PC-3 (cell line): ENCODE data around the gene NANOS3. TPM values are rescaled to one million over a fixed set of nuclear protein-coding genes. Genes with fewer than 3 reads are reported as not detected.

Source experiments
- ATAC-seq: fragments of 200-7000 bp; cut with Tn5 transposase; 2 replicates; pipeline ENCODE4 v1.9.1; 2020; ENCODE audit warnings: mild to moderate bottlenecking, moderate library complexity
- BruUV-seq: library from RNA; stranded (reverse); fragments of 400-500 nt; replicated peaks from 2 replicates; lab custom pipeline; 2021; lab: Mats Ljungman, UMichigan
- CTCF ChIA-PET: fragments of 300-600 bp; sonication (Branson Sonifier 250); formaldehyde crosslinking; loops from one replicate; lab custom pipeline; 2022; ENCODE audit warnings: antibody characterized with exemption; lab: Charles Lee
- POLR2A ChIA-PET: fragments of 300-600 bp; sonication (Branson Sonifier 250); formaldehyde crosslinking; loops from one replicate; lab custom pipeline; 2022; ENCODE audit warnings: antibody characterized with exemption; ENCODE audit not compliant: unreplicated experiment; lab: Charles Lee
- DNase-seq: peaks from one replicate; pipeline ENCODE4 v3.0.0-alpha.2; 2015
- H2AFZ ChIP-seq: fragments of 300-600 bp; sonication (generic); 2 replicates; pipeline ENCODE4 v1.6.0; 2016; ENCODE audit warnings: antibody characterized with exemption, low read length
- H3F3A ChIP-seq: fragments of 300-600 bp; sonication (generic); one replicate; pipeline ENCODE4 v1.6.0; 2017; ENCODE audit warnings: antibody characterized with exemption, low read length, control low read depth, mild to moderate bottlenecking; ENCODE audit not compliant: unreplicated experiment
- H3K27ac ChIP-seq: fragments of 300-600 bp; sonication (generic); 2 replicates; pipeline ENCODE4 v1.5.1; 2016; ENCODE audit warnings: mild to moderate bottlenecking, low read length
- H3K27me3 ChIP-seq: fragments of 300-600 bp; sonication (generic); 2 replicates; pipeline ENCODE4 v1.6.1; 2016; ENCODE audit warnings: low read length, mixed read lengths
- H3K36me3 ChIP-seq: fragments of 300-600 bp; sonication (generic); 2 replicates; pipeline ENCODE4 v1.6.1; 2016; ENCODE audit warnings: low read depth, mixed run types, low read length, mixed read lengths
- H3K4me1 ChIP-seq: fragments of 300-600 bp; sonication (generic); 2 replicates; pipeline ENCODE4 v1.5.1; 2016; ENCODE audit warnings: low read length; ENCODE audit not compliant: insufficient read depth
- H3K4me2 ChIP-seq: fragments of 300-600 bp; sonication (generic); 2 replicates; pipeline ENCODE4 v1.6.0; 2016; ENCODE audit warnings: low read length
- H3K4me3 ChIP-seq: fragments of 300-600 bp; sonication (generic); 2 replicates; pipeline ENCODE4 v1.5.1; 2016; ENCODE audit warnings: mild to moderate bottlenecking, low read length, mixed read lengths
- H3K79me2 ChIP-seq: fragments of 300-600 bp; sonication (generic); 2 replicates; pipeline ENCODE4 v1.6.1; 2017; ENCODE audit warnings: low read length, mixed read lengths
- H3K9ac ChIP-seq: fragments of 300-600 bp; sonication (generic); 2 replicates; pipeline ENCODE4 v1.6.0; 2016; ENCODE audit warnings: mild to moderate bottlenecking, low read length
- H3K9me2 ChIP-seq: fragments of 300-600 bp; sonication (generic); replicated peaks from 2 replicates; pipeline ENCODE4 v1.6.1; 2016; ENCODE audit warnings: mixed run types, low read length, mixed read lengths
- H3K9me3 ChIP-seq: fragments of 300-600 bp; sonication (generic); 2 replicates; pipeline ENCODE4 v1.6.1; 2016; ENCODE audit warnings: low read length, mixed read lengths
- H4K20me1 ChIP-seq: fragments of 300-600 bp; sonication (generic); 2 replicates; pipeline ENCODE4 v1.6.1; 2016; ENCODE audit warnings: low read length, mixed read lengths
- CTCF ChIP-seq: fragments of 300-600 bp; sonication (generic); conservative IDR thresholded peaks from 2 replicates; pipeline ENCODE4 v1.5.1; 2017; ENCODE audit warnings: antibody characterized with exemption, low read depth, mild to moderate bottlenecking, low read length
- EZH2 ChIP-seq: fragments of 300-600 bp; sonication (generic); IDR thresholded peaks from one replicate; pipeline ENCODE4 v1.6.1; 2017; ENCODE audit warnings: antibody characterized with exemption, mild to moderate bottlenecking, low read length; ENCODE audit not compliant: unreplicated experiment
- EZH2phosphoT487 ChIP-seq: fragments of 300-600 bp; sonication (generic); IDR thresholded peaks from 2 replicates; pipeline ENCODE4 v1.6.1; 2018; ENCODE audit warnings: mild to moderate bottlenecking, antibody characterized with exemption, low read length, borderline replicate concordance
- intact Hi-C: fragments of 100-400 bp; cut with micrococcal nuclease; formaldehyde crosslinking; loops from 2 replicates; pipeline ENCODE4 v1.9.0; 2023
- microRNA-seq: library from miRNA; unstranded; fragments of <30 nt; microRNA quantifications from one replicate; pipeline ENCODE4 v1.1.0, GENCODE V29; 2020; ENCODE audit not compliant: unreplicated experiment
- total RNA-seq: library from RNA; depleted of rRNA; stranded (reverse); fragments of >200 nt; gene quantifications from 2 replicates; pipeline ENCODE4 v1.2.3, GENCODE V29; 2014; rRNA removed

NANOS3 gene
- total RNA-seq, 1 experiment from 2014 or later: 1.7 TPM

- Histone ChIP-seq H3K4me3 (no peak overlapping the region), H3K9me3 (no peaks in the 10 kb centered on the region), H3K4me2 (no peak overlapping the region), H3K9me2 (no peaks in the 10 kb centered on the region), H3K9ac (no peak overlapping the region), H3K36me3 (peaks cover 7% of the 10 kb centered on the region; the same call in 1 of the 2 replicates), H4K20me1 (no peaks in the 10 kb centered on the region), H3K4me1 (no peaks in the 10 kb centered on the region), H3K27ac (no peak overlapping the region), H2AFZ (no peak overlapping the region), H3K79me2 (no peaks in the 10 kb centered on the region), H3F3A (no peaks in the 10 kb centered on the region), H3K27me3 (no peaks in the 10 kb centered on the region)
- DNase-seq: no peak
- ChIA-PET CTCF (no interaction called here), POLR2A (interaction anchor here (0.6 kb wide), 1 partner anchor 172 kb away, joined by 3 read pairs; no protein-coding TSS in a partner anchor)
- intact Hi-C loops: no loop called here
- TF ChIP-seq CTCF: no peak
- TF ChIP-seq EZH2: no peak
- no peak for TF ChIP-seq EZH2phosphoT487
- no peak for ATAC-seq
- no TSS peak for BruUV-seq
Measured at GRCh38 chr19:13929956-13930355, 53.0 kb downstream of the NANOS3 start.

Small RNAs within 50 kb of the gene (microRNA-seq; reads per million reads assigned to microRNA genes)
- 474 reads per million, percentile 80 among the genes with 10 or more reads in this experiment for gene MIR181C
- gene MIR181D: 839 reads per million, percentile 83 among the genes with 10 or more reads in this experiment

Other genes starting within 250 kb of the NANOS3 start
- gene MRI1, start 112.6 kb upstream of the NANOS3 start, total RNA-seq: 85.2 and 140 TPM in 2 replicates
- 341 and 392 TPM in 2 replicates for gene C19orf53, start 102.7 kb upstream of the NANOS3 start, total RNA-seq
- gene ZSWIM4, start 81.7 kb upstream of the NANOS3 start, total RNA-seq: 8.0 and 11.4 TPM in 2 replicates
- 5.4 and 6.0 TPM in 2 replicates for gene BRME1, start 29.0 kb downstream of the NANOS3 start, total RNA-seq
- gene CC2D1A, start 29.1 kb downstream of the NANOS3 start, total RNA-seq: 67.7 and 102 TPM in 2 replicates
- gene PODNL1, start 61.3 kb downstream of the NANOS3 start, total RNA-seq: 0.92 TPM in 1 of 2 replicates, not detected in the other
- gene DCAF15, start 75.4 kb downstream of the NANOS3 start, total RNA-seq: 50.8 and 85.2 TPM in 2 replicates
- gene RFX1, start 129.2 kb downstream of the NANOS3 start, total RNA-seq: 7.5 and 9.2 TPM in 2 replicates
- not detected in 2 replicates for gene RLN3, start 151.0 kb downstream of the NANOS3 start, total RNA-seq
- 14.2 and 14.7 TPM in 2 replicates for gene IL27RA, start 154.6 kb downstream of the NANOS3 start, total RNA-seq
- 2.3 and 4.8 TPM in 2 replicates for gene PALM3, start 184.9 kb downstream of the NANOS3 start, total RNA-seq
- 6.1 and 7.8 TPM in 2 replicates for gene MISP3, start 195.7 kb downstream of the NANOS3 start, total RNA-seq
- not detected in 2 replicates for gene C19orf67, start 208.6 kb downstream of the NANOS3 start, total RNA-seq
- 62.2 and 90.5 TPM in 2 replicates for gene SAMD1, start 213.6 kb downstream of the NANOS3 start, total RNA-seq
- gene PRKACA, start 240.6 kb downstream of the NANOS3 start, total RNA-seq: 50.2 and 72.9 TPM in 2 replicates